GM23338 (cell line): Measurements from ENCODE around the gene POP4. TPM values are rescaled to one million over a fixed set of nuclear protein-coding genes. Genes with fewer than 3 reads are reported as not detected.

Experiments
- ATAC-seq: fragments of 200-7000 bp; cut with Tn5 transposase; 3 replicates; pipeline ENCODE4 v1.9.1; 2020
- DNase-seq: peaks from one replicate; pipeline ENCODE4 v3.0.0-alpha.2; 2015; ENCODE audit warnings: low spot score
- H2AFZ ChIP-seq: fragments of 200-600 bp; sonication (generic); 2 replicates; pipeline ENCODE4 v1.8.0; 2016; ENCODE audit warnings: antibody characterized with exemption, mild to moderate bottlenecking, moderate library complexity
- H3F3A ChIP-seq: fragments of 200-600 bp; sonication (generic); replicated peaks from 2 replicates; pipeline ENCODE4 v1.8.0; 2017; ENCODE audit warnings: antibody characterized with exemption, mixed run types, low read depth
- H3K27ac ChIP-seq: fragments of 200-600 bp; sonication (generic); 2 replicates; pipeline ENCODE4 v1.6.1; 2016; ENCODE audit warnings: low read depth
- H3K27me3 ChIP-seq: fragments of 200-600 bp; sonication (generic); 2 replicates; pipeline ENCODE4 v1.8.0; 2016; ENCODE audit warnings: mild to moderate bottlenecking, mixed run types, moderate library complexity; ENCODE audit not compliant: insufficient read depth
- H3K36me3 ChIP-seq: fragments of 200-600 bp; sonication (generic); 2 replicates; pipeline ENCODE4 v1.8.0; 2016; ENCODE audit warnings: mild to moderate bottlenecking; ENCODE audit not compliant: insufficient read depth
- H3K4me1 ChIP-seq: fragments of 200-600 bp; sonication (generic); 2 replicates; pipeline ENCODE4 v1.8.0; 2016; ENCODE audit warnings: mild to moderate bottlenecking, moderate library complexity; ENCODE audit not compliant: insufficient read depth
- H3K4me2 ChIP-seq: fragments of 200-600 bp; sonication (generic); 2 replicates; pipeline ENCODE4 v1.7.1; 2017; ENCODE audit warnings: mixed run types
- H3K4me3 ChIP-seq: fragments of 200-600 bp; sonication (generic); 2 replicates; pipeline ENCODE4 v1.6.1; 2016; ENCODE audit warnings: mixed run types
- H3K79me2 ChIP-seq: fragments of 200-600 bp; sonication (generic); replicated peaks from 2 replicates; pipeline ENCODE4 v1.8.0; 2017; ENCODE audit warnings: mild to moderate bottlenecking; ENCODE audit not compliant: insufficient read depth
- H3K9me2 ChIP-seq: fragments of 200-600 bp; sonication (generic); 2 replicates; pipeline ENCODE4 v1.8.0; 2017; ENCODE audit not compliant: insufficient read depth
- H4K20me1 ChIP-seq: fragments of 200-600 bp; sonication (generic); replicated peaks from 2 replicates; pipeline ENCODE4 v1.8.0; 2017; ENCODE audit warnings: mild to moderate bottlenecking; ENCODE audit not compliant: insufficient read depth
- H3K27ac Mint-ChIP-seq: 2 replicates; pipeline ENCODE4 v1.8.0; 2020; ENCODE audit warnings: inconsistent platforms, mild to moderate bottlenecking, moderate library complexity, mixed read lengths
- H3K27me3 Mint-ChIP-seq: 3 replicates; pipeline ENCODE4 v1.8.0; 2022; ENCODE audit warnings: low read depth, mild to moderate bottlenecking, moderate library complexity, mixed read lengths, inconsistent platforms; ENCODE audit not compliant: insufficient read depth, poor library complexity
- H3K36me3 Mint-ChIP-seq: 3 replicates; pipeline ENCODE4 v1.8.0; 2021; ENCODE audit warnings: low read depth, mild to moderate bottlenecking, inconsistent platforms, moderate library complexity, mixed read lengths
- H3K4me1 Mint-ChIP-seq: 3 replicates; pipeline ENCODE4 v1.8.0; 2020; ENCODE audit warnings: mild to moderate bottlenecking, inconsistent platforms, mixed read lengths
- H3K4me3 Mint-ChIP-seq: 3 replicates; pipeline ENCODE4 v1.8.0; 2021; ENCODE audit warnings: moderate library complexity, mild to moderate bottlenecking, inconsistent platforms, mixed read lengths
- H3K9me3 Mint-ChIP-seq: 3 replicates; pipeline ENCODE4 v1.8.0; 2020; ENCODE audit warnings: moderate library complexity, mild to moderate bottlenecking, inconsistent platforms, mixed read lengths
- CREB1 ChIP-seq: fragments of 250-450 bp; sonication (Bioruptor Pico); IDR thresholded peaks from 2 replicates; pipeline ENCODE4 v1.5.0; 2020; ENCODE audit warnings: low read depth, mild to moderate bottlenecking, moderate library complexity
- CTCF ChIP-seq, 2 experiments: fragments of 200-600 bp in 1 of 2; sonication (generic) in 1 of 2; conservative IDR thresholded peaks; 2 replicates each; pipeline versions ENCODE4 v1.5.1 to v1.6.1; 2016 to 2017; ENCODE audit warnings: antibody characterized with exemption in 2 of 2, low read depth in 2 of 2, mild to moderate bottlenecking in 2 of 2, moderate library complexity in 1 of 2
- ETS1 ChIP-seq: IDR thresholded peaks from 2 replicates; pipeline ENCODE4 v1.6.1; 2016; ENCODE audit warnings: antibody characterized with exemption
- EZH2 ChIP-seq: fragments of 200-600 bp; sonication (generic); IDR thresholded peaks from one replicate; pipeline ENCODE4 v1.8.0; 2017; ENCODE audit warnings: antibody characterized with exemption, mild to moderate bottlenecking, low read depth; ENCODE audit not compliant: unreplicated experiment
- EZH2phosphoT487 ChIP-seq: fragments of 200-600 bp; sonication (generic); IDR thresholded peaks from one replicate; pipeline ENCODE4 v1.8.1; 2018; ENCODE audit warnings: antibody characterized with exemption; ENCODE audit not compliant: unreplicated experiment
- JUNB ChIP-seq: IDR thresholded peaks from one replicate; pipeline ENCODE4 v1.6.1; 2016; ENCODE audit warnings: antibody characterized with exemption; ENCODE audit not compliant: unreplicated experiment
- NANOG ChIP-seq: IDR thresholded peaks from 2 replicates; pipeline ENCODE4 v1.6.1; 2016; ENCODE audit warnings: antibody characterized with exemption, borderline replicate concordance
- POLR2AphosphoS5 ChIP-seq: IDR thresholded peaks from 2 replicates; pipeline ENCODE4 v1.6.1; 2016; ENCODE audit warnings: antibody characterized with exemption, low read depth
- REST ChIP-seq: IDR thresholded peaks from one replicate; pipeline ENCODE4 v1.6.1; 2018; ENCODE audit warnings: antibody characterized with exemption; ENCODE audit not compliant: unreplicated experiment
- STAT1 ChIP-seq: IDR thresholded peaks from one replicate; pipeline ENCODE4 v1.6.1; 2016; ENCODE audit warnings: antibody characterized with exemption; ENCODE audit not compliant: unreplicated experiment
- ZNF114 ChIP-seq: fragments of 250-450 bp; sonication (Bioruptor Pico); IDR thresholded peaks from 2 replicates; pipeline ENCODE4 v1.5.0; 2020; ENCODE audit warnings: mild to moderate bottlenecking, moderate library complexity
- ZNF331 ChIP-seq: fragments of 250-450 bp; sonication (Bioruptor Pico); IDR thresholded peaks from 2 replicates; pipeline ENCODE4 v1.5.0; 2020; ENCODE audit warnings: low read depth, mild to moderate bottlenecking, moderate library complexity
- ZNF462 ChIP-seq: fragments of 250-450 bp; sonication (Bioruptor Pico); IDR thresholded peaks from 2 replicates; pipeline ENCODE4 v1.5.0; 2020; ENCODE audit warnings: mild to moderate bottlenecking, moderate library complexity
- polyA plus RNA-seq: library from polyadenylated mRNA; unstranded; fragments of >200 nt; fragmentation: Nextera tagmentation; extraction: Ambion mirVana; gene quantifications from 2 replicates; pipeline ENCODE4 v1.2.1, GENCODE V29; 2016
- total RNA-seq: library from RNA; depleted of rRNA; stranded (reverse); fragments of >200 nt; shearing (Covaris generic); gene quantifications from 2 replicates; pipeline ENCODE4 v1.2.3, GENCODE V29; 2014

Gene POP4
- total and polyA plus RNA-seq, 2 experiments from 2014 or later: 37.2 to 58.3 TPM

- Histone ChIP-seq H3K9me2 (no peaks in the 10 kb centered on the region), H3K4me1 (peaks cover 10% of the 10 kb centered on the region), H3K79me2 (no peaks in the 10 kb centered on the region), H4K20me1 (no peaks in the 10 kb centered on the region), H2AFZ (peak overlapping the region; percentile 67; the same call in 1 of the 2 replicates), H3K4me2 (no peak overlapping the region), H3K36me3 (no peaks in the 10 kb centered on the region), H3F3A (no peaks in the 10 kb centered on the region), H3K27ac (peak overlapping the region; percentile 26; the same call in 1 of the 2 replicates), H3K4me3 (no peak overlapping the region), H3K27me3 (no peaks in the 10 kb centered on the region)
- 0 out of 3 replicates have a peak, but pooled peaks have one; percentile 18 for ATAC-seq
- Mint-ChIP-seq H3K4me3 (no peak overlapping the region), H3K27me3 (peaks cover 16% of the 10 kb centered on the region), H3K36me3 (no peaks in the 10 kb centered on the region), H3K27ac (peak overlapping the region; percentile 15; the same call in 1 of the 2 replicates), H3K9me3 (no peaks in the 10 kb centered on the region; the same call in 2 of the 3 replicates), H3K4me1 (peaks cover 8% of the 10 kb centered on the region)
- DNase-seq: no peak
- TF ChIP-seq REST (no peak), CREB1 (CRISPR knock-in tag) (no peak), ETS1 (no peak), ZNF331 (CRISPR knock-in tag) (no peak), ZNF114 (no peak), STAT1 (no peak), JUNB (no peak), ZNF462 (CRISPR knock-in tag) (no peak), NANOG (no peak), CTCF (conservative IDR thresholded peaks at IDR 0.05; ENCODE audit: low read depth in 2 of 2) (no peak), POLR2AphosphoS5 (no peak), EZH2 (no peak), EZH2phosphoT487 (no peak)
Observed at GRCh38 chr19:29625186-29625651, 19.1 kb downstream of the POP4 start.
